PC-9 (cell line): ENCODE measurements around the gene CYP4F2.

Experiments used
- CTCF ChIP-seq: fragments of 200-600 bp; sonication (generic); conservative IDR thresholded peaks from 2 replicates; pipeline ENCODE4 v1.6.1; 2017; ENCODE audit warnings: mixed run types, antibody characterized with exemption, mild to moderate bottlenecking, moderate library complexity
- EZH2 ChIP-seq: fragments of 200-600 bp; sonication (generic); IDR thresholded peaks from 2 replicates; pipeline ENCODE4 v1.8.0; 2017; ENCODE audit warnings: antibody characterized with exemption, low read depth

GRCh38 chr19:15843203-15843893, 54.5 kb downstream of the CYP4F2 start:
- no peak for TF ChIP-seq CTCF
- no peak for TF ChIP-seq EZH2
